ENCODE measurements around the gene PDE11A.

- TF ChIP-seq GLIS3 (CRISPR knock-in tag; IDR thresholded peaks at IDR 0.05) (no peak), BACH2 (CRISPR knock-in tag; IDR thresholded peaks at IDR 0.05; ENCODE audit: borderline replicate concordance) (no peak), ZNF8 (CRISPR knock-in tag; IDR thresholded peaks at IDR 0.05) (no peak), PATZ1 (CRISPR knock-in tag; IDR thresholded peaks at IDR 0.05; ENCODE audit: borderline replicate concordance) (no peak), CREB5 (CRISPR knock-in tag; IDR thresholded peaks at IDR 0.05; ENCODE audit: low read depth) (no peak), ZFP30 (CRISPR knock-in tag; IDR thresholded peaks at IDR 0.05) (no peak), ARNTL (CRISPR knock-in tag; IDR thresholded peaks at IDR 0.05; ENCODE audit: borderline replicate concordance, low read depth) (no peak), CSDC2 (CRISPR knock-in tag; IDR thresholded peaks at IDR 0.05) (no peak), RARB (CRISPR knock-in tag; IDR thresholded peaks at IDR 0.05) (no peak)
Measured at GRCh38 chr2:177796654-177797415, 275.7 kb downstream of the PDE11A start.
